Stimulated activated CD8-positive, alpha-beta memory T cell treated with anti-CD3 and anti-CD28 coated beads, Interleukin-4, amount 100 ng/mL, for 4 hours (primary cell): ENCODE results near the gene ZEB2.

Source experiments
- DNase-seq, 2 donors: peaks; one replicate each; pipeline ENCODE4 v3.0.0-alpha.2; 2020; ENCODE audit warnings: low read depth in 2 of 2, low spot score in 1 of 2

ZEB2 gene

DNA sequence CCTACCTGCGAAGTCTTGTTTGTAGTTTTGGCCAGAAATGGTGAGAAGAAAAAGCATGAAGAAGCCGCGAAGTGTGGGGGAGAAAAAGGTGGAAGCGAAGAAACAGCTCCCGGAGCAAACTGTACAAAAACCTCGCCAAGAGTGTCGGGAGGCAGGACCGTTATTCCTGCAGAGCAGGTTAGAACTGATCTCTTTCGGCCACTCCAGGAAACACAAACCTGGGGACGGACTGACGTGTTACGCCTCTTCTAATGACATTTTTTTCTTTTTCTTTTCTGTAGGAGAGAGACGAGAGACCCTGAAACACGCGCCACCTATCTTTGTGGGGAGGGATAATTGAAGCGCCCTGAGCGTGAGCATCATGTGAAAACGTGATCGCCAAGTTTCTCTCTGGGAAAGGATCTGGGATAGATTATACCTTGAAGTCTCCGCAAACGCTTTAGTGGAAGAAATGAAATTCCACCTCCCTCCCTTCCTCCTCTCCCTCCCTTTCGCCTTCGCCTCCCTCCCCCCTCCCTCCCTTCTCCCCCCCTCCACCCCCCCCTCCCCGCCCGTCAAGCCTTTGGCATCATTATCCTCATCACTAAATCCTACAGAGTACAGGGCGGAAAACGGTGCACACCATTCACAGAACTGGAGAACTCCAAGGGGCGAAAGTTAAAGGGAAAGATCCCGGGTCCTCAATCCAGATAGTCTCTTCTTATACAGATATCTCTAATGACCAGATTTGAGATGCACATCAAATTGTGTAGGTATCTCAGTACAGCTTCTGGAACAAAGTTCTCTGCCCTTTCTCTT lies at the start of gene ZEB2:
TSS of gene ZEB2 (minus strand) at position 186 of the 798 bp plus-strand sequence. CDS start 2,769 bp downstream, outside the sequence.
- DNase-seq, result no peak

DNA sequence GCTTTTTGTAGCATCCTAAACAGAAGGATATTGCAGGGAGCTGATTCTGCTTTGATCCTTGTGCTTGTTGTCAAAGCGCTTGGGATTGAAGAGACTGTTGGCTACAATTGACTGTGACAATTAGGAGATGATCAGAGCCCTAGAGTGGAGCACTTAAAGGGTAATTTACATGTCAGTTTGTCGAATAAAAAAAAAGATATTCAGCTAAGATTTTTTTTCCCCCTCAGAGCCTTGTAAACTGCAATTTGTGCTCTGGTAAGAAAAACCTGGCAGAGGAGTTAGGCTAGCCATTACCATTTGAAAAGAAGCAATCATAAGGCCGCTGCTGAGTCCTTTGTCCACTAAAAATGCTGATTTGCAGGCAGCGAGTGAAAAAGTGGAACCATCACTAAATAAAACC lies 47.8 kb upstream of the ZEB2 start:
- no peak for DNase-seq

DNA sequence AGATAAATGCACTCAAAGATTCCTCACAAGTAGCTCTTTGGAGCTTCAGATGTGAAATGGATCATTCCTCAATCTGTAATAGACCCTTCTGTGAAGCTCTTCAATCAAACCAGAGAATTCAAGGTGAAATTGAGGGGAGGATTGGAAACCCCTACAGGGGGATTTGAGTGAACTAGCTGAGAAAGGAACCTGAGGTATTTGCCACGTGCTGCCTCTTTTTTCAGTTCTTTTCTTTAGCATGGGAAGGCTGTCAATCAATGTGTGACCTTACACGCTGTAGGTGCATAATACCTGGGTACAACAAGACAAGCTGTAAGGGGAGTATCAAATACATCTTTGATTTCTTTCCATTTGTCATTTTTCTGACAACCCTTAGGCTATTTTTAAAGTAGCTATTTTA lies 46.5 kb upstream of the ZEB2 start:
- no peak for DNase-seq

DNA sequence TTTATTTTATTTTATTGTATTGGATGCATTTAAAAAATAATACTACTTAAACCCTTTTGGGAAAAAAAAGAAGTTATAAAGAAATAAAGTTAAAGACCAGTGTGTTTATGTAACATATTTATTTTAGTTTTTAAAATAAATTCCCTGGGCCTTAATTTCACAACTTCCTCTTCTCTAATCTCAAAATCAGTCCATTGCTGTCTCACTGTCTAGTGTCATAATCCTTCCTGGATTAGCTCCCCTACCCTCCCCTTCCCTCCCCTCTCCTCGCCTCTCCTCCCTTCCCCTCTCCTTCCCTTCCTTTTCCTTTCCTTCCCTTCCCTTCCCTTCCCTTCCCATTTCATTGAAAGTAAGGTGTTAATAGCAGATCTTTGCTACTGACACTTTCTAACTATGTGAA lies 40.3 kb upstream of the ZEB2 start:
- DNase-seq, result no peak

DNA sequence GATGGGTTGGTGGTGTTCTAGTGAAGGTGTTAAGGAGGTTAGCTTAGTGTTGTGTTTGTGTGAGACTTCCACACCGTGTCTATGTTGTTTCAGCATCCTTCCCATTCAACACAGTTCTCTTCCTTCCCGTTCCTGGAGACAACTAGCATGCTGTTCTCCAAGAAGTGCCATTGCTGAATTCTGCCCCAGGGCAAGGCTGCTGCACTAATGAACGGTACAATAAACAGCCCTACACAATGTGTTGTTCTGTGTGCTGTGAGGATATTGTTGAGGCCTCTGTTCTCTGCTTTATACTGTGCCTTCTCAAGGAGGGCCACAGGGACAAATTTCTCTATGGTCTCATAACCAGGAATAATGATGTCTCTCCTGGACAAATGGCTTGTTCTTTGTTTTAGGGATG lies 39.8 kb upstream of the ZEB2 start:
- DNase-seq, result no peak

DNA sequence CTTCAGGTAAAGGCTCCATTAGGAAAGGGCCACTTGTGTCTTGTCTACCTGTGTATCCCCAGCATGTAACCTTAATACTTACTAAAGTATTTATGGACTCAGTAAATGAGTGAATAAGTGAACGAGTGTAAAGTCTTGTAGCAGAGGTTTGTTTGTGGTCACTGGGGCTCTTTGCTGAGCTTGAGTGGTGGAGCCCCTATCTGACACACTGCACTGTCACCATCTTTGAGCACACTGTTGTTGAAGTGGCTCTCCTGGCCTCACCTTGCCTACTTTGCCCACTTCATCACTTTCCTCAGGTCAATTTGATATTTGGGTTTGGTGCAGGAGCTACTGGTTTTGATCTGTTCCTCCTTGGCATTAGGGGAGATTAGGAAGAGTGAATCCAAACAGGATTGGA lies 39.3 kb upstream of the ZEB2 start:
- no peak for DNase-seq

DNA sequence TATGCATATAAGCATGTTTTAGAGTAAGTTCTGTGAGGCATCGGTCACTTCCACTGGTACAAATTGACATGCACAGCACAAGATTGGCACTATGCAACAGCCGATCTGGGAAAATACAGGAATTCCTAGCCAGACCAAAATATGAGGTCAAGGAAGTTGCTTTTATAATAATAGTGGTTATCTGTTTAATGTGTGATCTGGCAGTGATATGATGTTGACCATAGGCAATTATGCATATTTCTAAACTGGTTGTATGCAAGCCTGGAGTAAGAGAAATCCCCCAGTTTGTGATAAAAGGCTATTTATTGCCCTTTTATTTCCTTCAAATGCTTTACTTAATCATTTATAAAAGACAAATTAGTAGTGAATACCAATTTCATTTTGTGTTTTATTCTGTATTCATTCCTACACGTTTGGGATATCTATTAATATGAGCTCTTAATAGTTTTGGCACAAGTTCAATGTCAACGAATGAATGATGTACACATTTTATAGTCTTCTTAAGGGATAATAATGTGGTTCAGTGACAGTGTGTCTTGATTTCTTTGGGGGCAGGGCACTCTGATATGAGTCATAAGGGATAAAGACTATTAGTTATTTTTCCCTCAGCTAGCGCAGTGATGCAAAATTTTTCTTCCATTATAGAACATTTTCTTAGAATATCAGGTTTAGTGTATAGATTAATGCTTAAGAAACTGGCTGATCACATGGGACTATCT lies 34.7 kb upstream of the ZEB2 start:
- no peak for DNase-seq

DNA sequence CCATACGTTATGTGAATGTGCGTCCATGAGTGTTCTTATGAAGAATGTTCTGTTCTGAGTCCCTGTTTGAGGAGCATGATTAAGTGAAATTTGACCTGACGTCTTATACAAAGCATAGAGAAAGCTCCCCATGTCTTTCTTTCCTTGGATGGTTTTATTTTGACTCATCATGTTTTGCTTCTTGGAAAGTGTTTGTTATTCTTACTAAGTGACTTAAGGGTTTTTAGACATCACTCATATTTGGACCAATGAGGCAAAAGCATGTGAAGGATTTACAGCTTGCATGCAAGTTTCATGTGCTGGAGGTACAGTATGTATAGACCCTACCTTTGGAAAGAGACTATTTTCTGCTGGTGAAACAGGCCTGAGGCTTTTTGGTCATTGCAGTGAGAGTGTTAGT lies 33.5 kb upstream of the ZEB2 start:
- DNase-seq, result no peak

DNA sequence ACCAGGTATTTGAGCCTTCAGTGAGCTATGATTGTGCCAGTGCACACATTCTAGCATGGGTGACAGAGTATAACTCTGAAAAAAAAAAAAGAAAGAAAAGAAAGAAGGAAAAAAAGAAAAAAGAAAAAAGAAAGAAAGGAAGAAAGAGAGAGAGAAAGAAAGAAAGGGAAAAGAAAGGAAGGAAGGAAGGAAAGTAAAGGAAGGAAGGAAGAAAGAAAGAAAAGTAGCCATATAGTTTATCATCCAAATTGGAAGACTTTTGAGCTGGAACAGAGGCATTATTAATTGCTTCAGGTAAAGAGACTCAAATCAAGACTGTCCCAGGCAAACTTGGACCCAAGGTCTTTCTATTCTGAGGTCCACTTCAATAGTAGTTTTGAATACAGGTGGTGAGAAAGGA lies 32.9 kb upstream of the ZEB2 start:
- DNase-seq, result no peak

DNA sequence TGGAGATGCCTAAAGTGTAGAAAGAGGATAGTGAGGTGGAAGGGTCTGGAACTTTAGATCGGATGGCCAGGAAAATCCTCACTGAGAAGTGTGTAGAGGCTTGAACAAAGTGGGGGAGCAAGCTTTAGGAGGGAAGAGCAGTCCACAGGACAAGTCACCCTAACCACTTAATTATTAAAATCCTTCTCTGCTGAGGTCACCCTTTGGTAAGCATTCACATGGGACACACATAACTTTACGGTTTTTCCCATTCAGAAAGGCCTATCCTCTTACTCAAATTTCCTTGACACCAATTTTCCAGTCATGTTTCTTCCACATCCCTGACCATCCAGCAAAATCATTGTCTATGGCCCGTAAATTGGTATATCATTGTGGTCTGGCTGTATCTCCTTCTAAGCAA lies 31.0 kb upstream of the ZEB2 start:
- DNase-seq, result no peak

DNA sequence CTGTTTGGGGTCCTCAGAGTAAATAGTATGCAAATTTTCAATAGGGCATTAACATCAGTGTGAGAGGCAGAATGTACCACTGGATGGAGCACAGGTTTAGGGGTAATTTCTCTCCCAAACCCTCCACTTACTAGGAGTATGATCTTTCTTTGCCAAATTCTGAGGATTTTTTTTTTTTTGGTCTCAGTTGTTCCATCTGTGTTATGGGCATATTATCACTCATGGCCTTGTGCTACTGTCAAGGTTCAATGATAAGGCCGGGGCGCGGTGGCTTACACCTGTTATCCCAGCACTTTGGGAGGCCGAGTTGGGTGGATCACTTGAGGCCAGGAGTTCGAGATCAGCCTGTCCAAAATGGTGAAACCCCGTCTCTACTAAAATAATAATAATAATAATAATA lies 30.2 kb upstream of the ZEB2 start:
- no peak for DNase-seq

DNA sequence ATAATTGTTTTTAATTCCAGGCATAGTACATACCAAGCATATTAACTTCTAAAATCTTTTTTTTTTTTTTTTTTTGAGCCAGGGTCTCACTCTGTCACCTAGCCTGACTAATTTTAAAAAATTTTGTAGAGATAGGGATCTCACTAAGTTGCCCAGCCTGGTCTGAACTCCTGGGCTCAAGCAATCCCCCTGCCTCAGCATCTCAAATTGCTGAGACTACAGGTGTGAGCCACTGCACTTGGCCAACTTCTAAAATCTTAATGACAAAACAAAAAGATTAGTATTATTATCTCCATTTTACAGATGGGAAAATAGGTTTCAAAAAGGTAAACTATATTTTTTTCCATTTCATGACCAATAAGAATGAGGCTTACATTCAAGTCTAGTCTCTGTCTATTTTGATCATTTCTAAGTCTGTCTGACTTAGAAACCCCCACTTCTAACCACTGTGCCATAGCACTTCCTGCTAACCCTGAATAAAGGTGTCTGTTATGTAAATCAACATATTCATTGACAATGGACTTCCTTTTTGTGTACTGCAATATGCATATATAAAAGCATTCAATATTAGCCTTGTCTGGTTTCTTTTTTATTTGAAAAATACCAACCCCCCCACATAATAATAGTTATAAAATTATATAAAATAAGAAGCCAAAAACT lies 28.7 kb upstream of the ZEB2 start:
- no peak for DNase-seq

DNA sequence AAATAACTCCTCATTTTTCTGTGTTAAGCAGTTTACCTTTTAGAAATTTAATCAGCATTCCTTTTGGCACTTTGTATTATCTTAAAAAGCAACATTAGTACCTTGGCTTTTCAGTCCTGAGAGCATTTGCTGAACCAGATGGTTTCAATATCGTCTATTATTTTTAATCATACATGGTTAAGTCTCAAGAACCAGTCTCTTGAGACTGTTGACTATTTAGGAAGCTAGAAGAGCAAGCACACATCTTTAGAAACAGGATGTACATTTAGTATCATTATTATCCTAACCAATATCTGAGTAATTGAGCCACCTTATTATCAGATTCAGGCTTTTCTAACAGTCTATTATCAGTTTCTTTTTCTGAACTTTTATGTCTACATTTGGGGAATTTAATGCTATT lies 28.2 kb upstream of the ZEB2 start:
- no peak for DNase-seq

DNA sequence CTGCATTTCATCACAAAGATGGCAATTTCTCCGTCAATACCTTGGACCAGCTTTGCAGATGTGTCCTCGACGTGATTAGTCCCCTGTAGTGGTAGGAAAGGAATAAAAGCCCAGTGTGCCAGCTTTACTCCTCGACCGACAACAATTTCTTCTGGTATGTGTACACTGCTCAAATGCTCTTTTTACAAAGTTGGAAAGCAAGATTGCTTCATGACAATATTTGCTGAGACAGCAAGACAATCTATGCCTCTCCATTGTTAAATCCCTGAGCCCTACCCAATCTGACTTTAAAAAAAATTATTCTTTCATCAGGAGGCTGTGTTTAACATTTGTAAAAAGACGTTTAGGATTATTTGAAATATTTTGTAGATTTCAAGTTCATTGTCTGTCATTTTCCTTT lies 27.6 kb upstream of the ZEB2 start:
- no peak for DNase-seq

DNA sequence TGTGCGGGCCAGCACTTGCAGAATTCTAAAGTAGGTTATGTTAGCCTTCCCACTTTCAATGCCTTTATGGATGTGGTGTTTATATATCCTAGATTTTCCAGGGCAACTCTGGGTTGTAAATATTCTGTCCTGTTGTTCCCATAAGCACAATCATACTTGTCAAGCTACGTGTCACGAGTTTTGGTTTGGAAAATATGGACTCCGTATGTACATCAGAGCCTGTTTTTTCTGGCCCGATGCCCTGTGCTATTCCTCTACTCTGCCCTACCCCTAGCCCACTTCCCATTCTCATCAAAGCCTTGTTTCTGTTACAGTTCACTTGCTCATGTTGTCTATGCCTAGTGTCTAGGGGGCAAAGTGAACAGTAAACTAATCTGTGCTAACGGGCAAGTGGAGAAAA lies 27.0 kb upstream of the ZEB2 start:
- no peak for DNase-seq

DNA sequence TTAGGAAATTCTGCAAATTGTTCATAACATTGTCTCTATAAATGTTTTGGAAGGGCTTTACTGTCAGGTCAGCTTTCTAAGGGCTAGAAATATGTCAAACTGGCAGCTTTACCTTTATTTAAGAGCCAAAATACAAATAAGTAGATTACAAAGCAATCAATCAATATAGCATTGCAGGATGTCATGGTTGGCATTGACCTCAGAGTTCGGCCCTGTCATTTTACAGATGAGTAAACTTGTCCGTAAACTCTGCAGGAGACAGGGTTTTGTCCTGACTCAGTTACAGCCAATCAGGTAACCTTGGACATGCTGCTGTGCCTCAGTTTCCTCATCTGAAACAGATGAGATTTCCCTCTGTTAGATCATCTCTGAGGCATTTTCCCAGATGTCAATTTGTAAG lies 25.9 kb upstream of the ZEB2 start:
- no peak for DNase-seq

DNA sequence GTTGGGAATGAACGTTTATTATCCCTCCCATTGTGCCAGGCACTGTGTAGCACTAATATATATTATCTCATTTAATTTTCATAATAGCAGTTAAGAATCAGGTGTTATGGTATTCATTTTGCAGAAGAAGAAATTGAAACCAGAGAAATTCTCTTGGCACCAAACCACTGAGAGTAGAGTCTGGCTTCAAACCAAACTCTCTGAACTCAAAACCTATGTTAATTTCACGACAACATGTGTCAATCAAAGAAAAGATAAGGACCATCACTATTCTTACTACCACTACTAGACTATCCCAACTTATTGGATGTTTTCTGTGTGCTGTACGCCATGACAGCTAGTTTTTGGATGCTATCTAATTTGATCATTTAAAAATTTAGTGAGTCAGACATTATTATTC lies 24.1 kb upstream of the ZEB2 start:
- no peak for DNase-seq

DNA sequence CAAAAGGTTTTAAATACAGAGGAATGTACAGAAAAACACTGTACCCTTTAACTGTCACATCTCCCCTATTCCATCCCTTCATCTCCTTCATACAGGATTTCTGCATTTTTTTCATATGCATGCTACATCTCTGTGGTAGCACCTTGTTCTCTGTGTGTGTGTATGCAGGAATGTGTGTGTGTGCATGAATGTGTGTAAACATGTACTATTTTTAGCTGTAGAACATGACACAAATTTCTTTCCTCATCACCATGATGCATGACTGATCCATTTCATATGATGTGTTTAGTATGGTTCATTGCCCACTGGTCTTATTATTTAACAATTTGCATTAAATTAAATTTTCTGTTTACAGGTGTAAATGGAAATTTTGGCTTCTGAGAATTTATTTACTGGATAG lies 21.5 kb upstream of the ZEB2 start:
- DNase-seq, result no peak

DNA sequence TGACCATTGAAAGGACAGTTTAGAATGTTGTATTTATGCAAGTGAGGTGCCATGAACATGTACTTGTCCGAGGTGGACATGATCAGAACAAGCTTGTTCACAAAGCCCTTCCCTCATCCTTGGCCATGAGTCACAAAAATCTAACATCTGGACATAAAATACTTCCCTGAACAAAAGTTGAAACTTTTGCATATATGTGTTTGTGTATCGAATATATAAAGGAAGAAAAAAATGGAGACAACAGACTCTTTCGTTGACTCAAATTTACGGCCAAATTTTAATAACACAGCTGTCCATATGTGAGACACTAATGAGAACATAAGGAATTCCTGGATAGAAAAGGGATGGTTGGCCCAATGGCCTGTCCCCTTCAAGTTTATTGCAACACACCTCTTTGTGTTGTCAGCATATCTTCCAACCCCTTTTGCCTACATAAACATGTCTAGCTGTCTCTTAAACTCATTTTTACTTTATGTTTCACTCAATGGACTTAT lies 19.4 kb upstream of the ZEB2 start:
- no peak for DNase-seq

DNA sequence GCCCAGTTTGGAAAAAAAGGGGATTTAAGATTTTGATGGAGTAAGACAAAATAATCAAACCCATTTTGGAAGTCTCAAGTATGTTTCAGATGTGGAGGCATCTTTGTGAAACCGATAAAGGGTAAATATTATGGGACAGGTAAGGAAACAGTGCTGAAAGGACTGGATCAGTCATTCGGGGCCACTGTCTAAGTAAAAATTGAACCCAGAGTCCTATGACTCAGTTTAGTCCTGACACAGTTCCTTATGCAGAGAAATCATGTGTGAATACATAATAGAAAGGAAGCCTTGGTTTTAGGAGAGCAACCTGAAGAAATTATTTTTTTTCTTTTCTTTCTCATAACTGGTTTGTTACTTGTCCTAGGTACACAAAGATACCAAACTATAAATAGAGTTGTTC lies 15.4 kb upstream of the ZEB2 start:
- DNase-seq, result no peak

DNA sequence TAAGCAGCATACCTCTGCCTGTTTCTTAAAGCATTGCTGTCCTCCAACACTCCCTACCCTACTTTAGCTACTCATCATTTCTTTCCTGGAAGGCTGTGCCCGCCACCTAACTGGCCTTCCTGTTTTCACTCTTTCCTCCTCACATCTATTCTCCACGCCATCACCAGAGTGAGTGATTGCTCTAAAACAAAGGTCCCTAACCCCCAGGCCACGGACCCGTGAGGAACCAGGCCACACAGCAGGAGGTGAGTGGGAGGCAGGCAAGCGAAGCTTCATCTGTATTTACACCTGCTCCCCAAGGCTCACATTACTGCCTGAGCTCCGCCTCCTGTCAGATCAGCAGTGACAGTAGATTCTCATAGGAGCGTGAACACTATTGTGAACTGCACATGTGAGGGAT lies 13.3 kb upstream of the ZEB2 start:
- DNase-seq, result no peak

DNA sequence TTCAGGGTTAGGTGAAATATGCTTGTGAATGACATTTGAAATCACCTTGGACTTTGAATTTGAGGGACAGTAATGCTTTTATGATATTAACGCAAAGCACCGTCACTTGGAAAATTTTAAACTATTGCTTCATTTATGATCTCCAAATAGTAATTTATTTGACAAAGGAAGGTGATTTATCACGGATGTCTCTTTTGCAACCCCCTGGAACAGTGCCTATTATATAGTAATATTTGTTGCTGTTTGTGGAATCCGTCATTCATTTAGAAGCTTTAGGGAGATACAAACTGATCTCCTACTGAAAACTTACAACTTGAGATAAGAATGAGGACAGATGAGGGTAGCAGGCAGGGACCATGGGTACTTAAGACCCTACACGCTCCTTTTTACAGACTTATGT lies 10.7 kb upstream of the ZEB2 start:
- no peak for DNase-seq
